Fibroblast of lung (primary cell): ENCODE data around the gene CMSS1. TPM values are rescaled to one million over a fixed set of nuclear protein-coding genes. Genes with fewer than 3 reads are reported as not detected.

ENCODE experiments used
- DNase-seq, 2 donors: peaks; one replicate each; pipeline versions ENCODE4 v3.0.0 to v3.0.0-alpha.2; 2010; ENCODE audit warnings: low read depth in 2 of 2
- H2AFZ ChIP-seq: 2 replicates; pipeline ENCODE4 v1.5.1; 2012; ENCODE audit warnings: low read length, control low read depth, inconsistent platforms
- H3K27ac ChIP-seq: 2 replicates; pipeline ENCODE4 v1.5.1; 2011; ENCODE audit warnings: low read length, control low read depth; ENCODE audit not compliant: insufficient read depth
- H3K27me3 ChIP-seq: 2 replicates; pipeline ENCODE4 v1.5.1; 2011; ENCODE audit warnings: mild to moderate bottlenecking, low read length; ENCODE audit not compliant: control insufficient read depth, insufficient read depth
- H3K36me3 ChIP-seq: 2 replicates; pipeline ENCODE4 v1.5.1; 2011; ENCODE audit warnings: low read length; ENCODE audit not compliant: control insufficient read depth, insufficient read depth
- H3K4me1 ChIP-seq: 2 replicates; pipeline ENCODE4 v1.5.1; 2011; ENCODE audit warnings: low read length; ENCODE audit not compliant: control insufficient read depth, insufficient read depth; ENCODE audit errors: extremely low read depth
- H3K4me2 ChIP-seq: 2 replicates; pipeline ENCODE4 v1.5.1; 2011; ENCODE audit warnings: low read length, control low read depth; ENCODE audit not compliant: insufficient read depth; ENCODE audit errors: extremely low read depth
- H3K4me3 ChIP-seq, 4 experiments: fragments of 200-600 bp in 1 of 4; sonication (generic) in 1 of 4; replicated peaks in 1 of 4; 2 replicates each; pipeline ENCODE4 v1.5.1; 2011 to 2016; ENCODE audit warnings: low read length in 4 of 4, low read depth in 3 of 4, mild to moderate bottlenecking in 3 of 4, control low read depth in 2 of 4, inconsistent platforms in 1 of 4, mixed read lengths in 1 of 4; ENCODE audit not compliant: insufficient read depth in 1 of 4; ENCODE audit errors: control extremely low read depth in 1 of 4
- H3K79me2 ChIP-seq: 2 replicates; pipeline ENCODE4 v1.5.1; 2012; ENCODE audit warnings: mild to moderate bottlenecking, low read length, inconsistent platforms; ENCODE audit not compliant: control insufficient read depth, insufficient read depth
- H3K9ac ChIP-seq: 2 replicates; pipeline ENCODE4 v1.5.1; 2011; ENCODE audit warnings: mild to moderate bottlenecking, low read length, control low read depth; ENCODE audit not compliant: insufficient read depth
- H3K9me3 ChIP-seq: 2 replicates; pipeline ENCODE4 v1.5.1; 2012; ENCODE audit warnings: low read depth, low read length; ENCODE audit not compliant: control insufficient read depth, insufficient read depth
- H4K20me1 ChIP-seq: 2 replicates; pipeline ENCODE4 v1.5.1; 2011; ENCODE audit warnings: low read length; ENCODE audit not compliant: control insufficient read depth, insufficient read depth; ENCODE audit errors: extremely low read depth
- CTCF ChIP-seq, 2 donors: IDR thresholded peaks in 1 of 2; conservative IDR thresholded peaks in 1 of 2; 1 replicate in 1 of 2; 2 replicates in 1 of 2; pipeline ENCODE4 v1.5.1; 2011 to 2012; ENCODE audit warnings: low read length in 2 of 2, control low read depth in 1 of 2, inconsistent platforms in 1 of 2, low read depth in 1 of 2, mild to moderate bottlenecking in 1 of 2
- EZH2 ChIP-seq: IDR thresholded peaks from 2 replicates; pipeline ENCODE4 v1.5.1; 2012; ENCODE audit warnings: low read length, control low read depth, mild to moderate bottlenecking; ENCODE audit errors: missing control alignments
- polyA plus RNA-seq, 2 donors: library from polyadenylated mRNA; depleted of rRNA in 1 of 2; stranded (reverse) in 1 of 2; unstranded in 1 of 2; fragments of >200 nt; gene quantifications; 2 replicates each; pipeline ENCODE4 v1.2.1, GENCODE V29; 2011 to 2012; ENCODE audit warnings: missing spikeins in 1 of 2
- total RNA-seq: library from RNA; depleted of rRNA; stranded (reverse); fragments of >200 nt; gene quantifications from 2 replicates; pipeline ENCODE4 v1.2.1, GENCODE V29; 2014

The CMSS1 gene
- total and polyA plus RNA-seq, 2 donors (not counting 1 experiment from before 2014, with no cell fraction given), result 6.9 to 13.2 TPM

GRCh38 chr3:100084100-100084806 is 266.6 kb downstream of the CMSS1 start:
- Histone ChIP-seq H2AFZ (no peak overlapping the region), H3K36me3 (no peaks in the 10 kb centered on the region), H3K79me2 (no peaks in the 10 kb centered on the region), H3K9ac (no peak overlapping the region), H3K4me2 (no peak overlapping the region), H3K27me3 (no peaks in the 10 kb centered on the region), H4K20me1 (no peaks in the 10 kb centered on the region), H3K4me1 (peaks cover 3% of the 10 kb centered on the region), H3K4me3 (no peak overlapping the region), H3K9me3 (no peaks in the 10 kb centered on the region), H3K27ac (no peak overlapping the region)
- DNase-seq, result no peak
- no peak for TF ChIP-seq CTCF (conservative IDR thresholded peaks at IDR 0.05 in 1 of 2, IDR thresholded peaks at IDR 0.05 in 1 of 2; ENCODE audit: low read depth in 1 of 2, low read length in 2 of 2)
- no peak for TF ChIP-seq EZH2

- Histone ChIP-seq H4K20me1 (no peaks in the 10 kb centered on the region), H3K36me3 (no peaks in the 10 kb centered on the region), H3K9ac (no peak overlapping the region), H3K79me2 (no peaks in the 10 kb centered on the region), H2AFZ (no peak overlapping the region), H3K9me3 (no peaks in the 10 kb centered on the region), H3K4me3 (no peak overlapping the region), H3K27ac (no peak overlapping the region), H3K4me1 (peaks cover 7% of the 10 kb centered on the region), H3K27me3 (no peaks in the 10 kb centered on the region), H3K4me2 (no peak overlapping the region)
- TF ChIP-seq CTCF (conservative IDR thresholded peaks at IDR 0.05 in 1 of 2, IDR thresholded peaks at IDR 0.05 in 1 of 2; ENCODE audit: low read depth in 1 of 2, low read length in 2 of 2) (no peak), EZH2 (no peak)
- DNase-seq, result no peak
These were observed 268.7 kb downstream of the CMSS1 start for GRCh38 chr3:100086401-100086800.

- no peak overlapping the region for H2AFZ ChIP-seq
- H3K4me3 ChIP-seq, result no peak overlapping the region
- H3K9ac ChIP-seq, result no peak overlapping the region
- H3K9me3 ChIP-seq, result no peaks in the 10 kb centered on the region
- H3K27ac ChIP-seq, result no peak overlapping the region
- peaks cover 7% of the 10 kb centered on the region for H3K4me1 ChIP-seq
- no peaks in the 10 kb centered on the region for H3K27me3 ChIP-seq
- no peaks in the 10 kb centered on the region for H3K36me3 ChIP-seq
- no peaks in the 10 kb centered on the region for H4K20me1 ChIP-seq
- TF ChIP-seq EZH2, result no peak
- no peak for TF ChIP-seq CTCF (conservative IDR thresholded peaks at IDR 0.05 in 1 of 2, IDR thresholded peaks at IDR 0.05 in 1 of 2; ENCODE audit: low read depth in 1 of 2, low read length in 2 of 2)
- H3K79me2 ChIP-seq, result no peaks in the 10 kb centered on the region
- DNase-seq, result peak in 1 of 2 donors; percentile 86
- no peak overlapping the region for H3K4me2 ChIP-seq
These were observed 269.5 kb downstream of the CMSS1 start for GRCh38 chr3:100087198-100087597.
